ENCODE measurements around the gene OGFOD2.

- TF ChIP-seq CTCF (IDR thresholded peaks at IDR 0.05) = no peak
- no peak for TF ChIP-seq EZH2 (IDR thresholded peaks at IDR 0.05; ENCODE audit: borderline replicate concordance, insufficient read depth, low read depth, low read length, poor library complexity, severe bottlenecking)
These were observed 21.7 kb downstream of the OGFOD2 start for GRCh38 chr12:122996621-122997342.
